Endothelial cell of umbilical vein (primary cell): ENCODE data around the gene CLEC12A. TPM values are rescaled to one million over a fixed set of nuclear protein-coding genes. Genes with fewer than 3 reads are reported as not detected.

Experiments
- BruUV-seq: library from RNA; stranded (reverse); fragments of 400-500 nt; replicated peaks from 2 replicates; lab custom pipeline; 2021; lab: Mats Ljungman, UMichigan
- CTCF ChIA-PET: fragments of 300-600, 350-600 bp; sonication (Branson Sonifier 250); formaldehyde crosslinking; loops from one replicate; lab custom pipeline; 2021; ENCODE audit warnings: antibody characterized with exemption, inconsistent platforms; lab: Charles Lee
- POLR2A ChIA-PET: fragments of 300-600, 350-600 bp; sonication (Branson Sonifier 250); formaldehyde crosslinking; loops from one replicate; lab custom pipeline; 2021; ENCODE audit warnings: antibody characterized with exemption, inconsistent platforms; lab: Charles Lee
- DNase-seq: peaks from one replicate; pipeline ENCODE4 v3.0.0-alpha.2; 2011; ENCODE audit warnings: low read depth, low spot score
- FAIRE-seq: peaks from 2 replicates; lab custom pipeline; 2011; peaks lifted over from hg19 to GRCh38; lab: Jason Lieb, UNC
- H2AFZ ChIP-seq: 2 replicates; pipeline ENCODE4 v1.6.0; 2012; ENCODE audit warnings: low read depth, low read length, control low read depth, inconsistent platforms
- H3K27ac ChIP-seq: 2 replicates; pipeline ENCODE4 v1.5.1; 2011; ENCODE audit warnings: low read depth, mild to moderate bottlenecking, control low read depth, low read length, moderate library complexity; ENCODE audit not compliant: insufficient read depth
- H3K27me3 ChIP-seq, 2 experiments: 2 replicates each; pipeline versions ENCODE4 v1.6.0 to v1.6.1; 2011; ENCODE audit warnings: low read length in 2 of 2, mixed read lengths in 1 of 2; ENCODE audit not compliant: control insufficient read depth in 2 of 2, insufficient read depth in 2 of 2
- H3K36me3 ChIP-seq, 2 experiments: 2 replicates in 1 of 2; 3 replicates in 1 of 2; pipeline ENCODE4 v1.5.1; 2011; ENCODE audit warnings: low read length in 2 of 2, mild to moderate bottlenecking in 1 of 2, moderate library complexity in 1 of 2; ENCODE audit not compliant: control insufficient read depth in 2 of 2, insufficient read depth in 2 of 2; ENCODE audit errors: extremely low read depth in 1 of 2
- H3K4me1 ChIP-seq: 3 replicates; pipeline ENCODE4 v1.5.1; 2011; ENCODE audit warnings: mild to moderate bottlenecking, low read length; ENCODE audit not compliant: control insufficient read depth, insufficient read depth; ENCODE audit errors: extremely low read depth
- H3K4me2 ChIP-seq: 2 replicates; pipeline ENCODE4 v1.6.1; 2011; ENCODE audit warnings: low read length, control low read depth, mixed read lengths; ENCODE audit not compliant: insufficient read depth
- H3K4me3 ChIP-seq, 3 experiments: fragments of 200-600 bp in 1 of 3; sonication (generic), shearing (Covaris generic) in 1 of 3; replicated peaks in 1 of 3; 2 replicates each; pipeline ENCODE4 v1.5.1; 2011 to 2016; ENCODE audit warnings: control low read depth in 3 of 3, low read length in 3 of 3, mild to moderate bottlenecking in 2 of 3, inconsistent platforms in 1 of 3, low read depth in 1 of 3, moderate library complexity in 1 of 3; ENCODE audit not compliant: insufficient read depth in 1 of 3
- H3K79me2 ChIP-seq: 2 replicates; pipeline ENCODE4 v1.6.0; 2012; ENCODE audit warnings: low read length, inconsistent platforms; ENCODE audit not compliant: control insufficient read depth, insufficient read depth
- H3K9ac ChIP-seq: replicated peaks from 2 replicates; pipeline ENCODE3; 2011; ENCODE audit warnings: low read length, control low read depth; ENCODE audit not compliant: insufficient read depth; ENCODE audit errors: extremely low read depth
- H3K9me1 ChIP-seq: replicated peaks from 3 replicates; pipeline ENCODE4 v1.6.0; 2011; ENCODE audit warnings: mild to moderate bottlenecking, low read length; ENCODE audit not compliant: control insufficient read depth, insufficient read depth; ENCODE audit errors: extremely low read depth
- H3K9me3 ChIP-seq: replicated peaks from 2 replicates; pipeline ENCODE4 v1.5.1; 2012; ENCODE audit warnings: low read length, inconsistent platforms; ENCODE audit not compliant: control insufficient read depth, insufficient read depth
- H4K20me1 ChIP-seq: replicated peaks from 2 replicates; pipeline ENCODE3; 2011; ENCODE audit warnings: mild to moderate bottlenecking, low read length; ENCODE audit not compliant: control insufficient read depth, insufficient read depth; ENCODE audit errors: extremely low read depth
- GATA2 ChIP-seq: IDR thresholded peaks from 2 replicates; pipeline ENCODE4 v1.7.0; 2011; ENCODE audit warnings: low read depth, mild to moderate bottlenecking, moderate library complexity, mixed read lengths, low read length; ENCODE audit not compliant: insufficient read length, insufficient read depth
- JUN ChIP-seq: IDR thresholded peaks from 2 replicates; pipeline ENCODE4 v1.6.1; 2011; ENCODE audit warnings: borderline replicate concordance, low read depth; ENCODE audit not compliant: insufficient read length, insufficient read depth
- MYC ChIP-seq: IDR thresholded peaks from one replicate; pipeline ENCODE4 v1.6.1; 2011; ENCODE audit warnings: mild to moderate bottlenecking, low read depth, low read length
- POLR2AphosphoS5 ChIP-seq: IDR thresholded peaks from 2 replicates; pipeline ENCODE4 v1.6.1; 2012; ENCODE audit warnings: low read depth, mild to moderate bottlenecking, control low read depth, low read length, moderate library complexity; ENCODE audit not compliant: insufficient read depth
- dilution Hi-C: fragments of 300-500 bp; cut with MboI; formaldehyde crosslinking; loops from one replicate; pipeline ENCODE4 v1.15.0; 2019; ENCODE audit warnings: low sequenced_read_pairs; ENCODE audit not compliant: extremely low pct_ligation_motif_present
- intact Hi-C: fragments of 100-400 bp; cut with micrococcal nuclease; formaldehyde crosslinking; loops from one replicate; pipeline ENCODE4 v1.10.0; 2022
- polyA plus RNA-seq, 4 experiments: library from polyadenylated mRNA; depleted of rRNA in 3 of 4; stranded (reverse) in 3 of 4; unstranded in 1 of 4; fragments of >200 nt; gene quantifications; 2 replicates each; pipeline versions ENCODE4 v1.2.1 to v1.2.3, GENCODE V29; 2011 to 2012; ENCODE audit warnings: missing spikeins in 1 of 4
- total RNA-seq: library from RNA; stranded (reverse); gene quantifications from 2 replicates; pipeline ENCODE4 v1.2.3, GENCODE V29; 2021
- TF ChIP-seq, protein P1 (sequence below), 2 donors: IDR thresholded peaks; 1 replicate in 1 of 2; 2 replicates in 1 of 2; pipeline ENCODE4 v1.5.1; 2011; ENCODE audit warnings: low read length in 2 of 2, mild to moderate bottlenecking in 2 of 2, moderate library complexity in 2 of 2, control low read depth in 1 of 2, inconsistent platforms in 1 of 2, low read depth in 1 of 2; ENCODE audit not compliant: insufficient read depth in 1 of 2; ENCODE audit errors: extremely low read depth in 1 of 2
- TF ChIP-seq, protein P2 (sequence below): IDR thresholded peaks from 2 replicates; pipeline ENCODE4 v1.6.1; 2011; ENCODE audit not compliant: insufficient read depth, insufficient read length

The CLEC12A gene
- total and polyA plus RNA-seq, 2 donors (not counting 3 experiments of a cell fraction or from before 2014, with no cell fraction given): not detected

DNA sequence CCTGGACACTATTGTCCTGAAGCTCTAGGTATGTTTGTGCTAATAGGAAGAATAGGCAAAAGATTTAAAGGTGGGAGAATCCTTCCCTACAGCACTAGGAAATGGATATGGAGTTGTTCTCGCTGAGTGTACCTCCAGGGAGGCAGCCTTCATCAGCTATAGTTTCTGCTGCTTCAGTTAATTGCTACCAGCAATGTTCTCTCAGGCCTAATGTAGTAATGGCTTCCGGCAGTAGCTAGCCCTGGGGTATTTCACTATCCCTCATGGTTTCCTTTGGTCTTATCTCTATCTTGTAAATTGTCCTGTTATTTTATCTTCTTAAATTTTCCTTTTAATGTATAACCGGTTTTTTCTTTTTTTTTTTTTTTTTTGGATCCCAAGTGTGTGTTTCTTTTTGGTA, 9.3 kb upstream of the CLEC12A start:
- ChIA-PET CTCF (interaction anchor here (1.8 kb wide), 2 partner anchors 16 to 22 kb away, joined by 6 to 9 read pairs; no protein-coding TSS in a partner anchor), POLR2A (no interaction called here)
- Histone ChIP-seq H3K79me2 (no peaks in the 10 kb centered on the region), H3K36me3 (no peaks in the 10 kb centered on the region), H3K4me3 (no peak overlapping the region), H2AFZ (no peak overlapping the region), H3K9me3 (no peaks in the 10 kb centered on the region), H3K9me1 (no peaks in the 10 kb centered on the region), H3K4me2 (no peak overlapping the region), H3K27me3 (peaks cover 0 to 3% of the 10 kb centered on the region in 2 experiments), H3K9ac (no peak overlapping the region), H4K20me1 (no peaks in the 10 kb centered on the region), H3K4me1 (no peaks in the 10 kb centered on the region), H3K27ac (no peak overlapping the region)
- BruUV-seq: no TSS peak
- FAIRE-seq: no peak
- TF ChIP-seq, protein P1, sequence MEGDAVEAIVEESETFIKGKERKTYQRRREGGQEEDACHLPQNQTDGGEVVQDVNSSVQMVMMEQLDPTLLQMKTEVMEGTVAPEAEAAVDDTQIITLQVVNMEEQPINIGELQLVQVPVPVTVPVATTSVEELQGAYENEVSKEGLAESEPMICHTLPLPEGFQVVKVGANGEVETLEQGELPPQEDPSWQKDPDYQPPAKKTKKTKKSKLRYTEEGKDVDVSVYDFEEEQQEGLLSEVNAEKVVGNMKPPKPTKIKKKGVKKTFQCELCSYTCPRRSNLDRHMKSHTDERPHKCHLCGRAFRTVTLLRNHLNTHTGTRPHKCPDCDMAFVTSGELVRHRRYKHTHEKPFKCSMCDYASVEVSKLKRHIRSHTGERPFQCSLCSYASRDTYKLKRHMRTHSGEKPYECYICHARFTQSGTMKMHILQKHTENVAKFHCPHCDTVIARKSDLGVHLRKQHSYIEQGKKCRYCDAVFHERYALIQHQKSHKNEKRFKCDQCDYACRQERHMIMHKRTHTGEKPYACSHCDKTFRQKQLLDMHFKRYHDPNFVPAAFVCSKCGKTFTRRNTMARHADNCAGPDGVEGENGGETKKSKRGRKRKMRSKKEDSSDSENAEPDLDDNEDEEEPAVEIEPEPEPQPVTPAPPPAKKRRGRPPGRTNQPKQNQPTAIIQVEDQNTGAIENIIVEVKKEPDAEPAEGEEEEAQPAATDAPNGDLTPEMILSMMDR (IDR thresholded peaks at IDR 0.05; ENCODE audit: extremely low read depth in 1 of 2, insufficient read depth in 1 of 2, low read depth in 1 of 2, low read length in 2 of 2): no peak
- TF ChIP-seq, protein P2, sequence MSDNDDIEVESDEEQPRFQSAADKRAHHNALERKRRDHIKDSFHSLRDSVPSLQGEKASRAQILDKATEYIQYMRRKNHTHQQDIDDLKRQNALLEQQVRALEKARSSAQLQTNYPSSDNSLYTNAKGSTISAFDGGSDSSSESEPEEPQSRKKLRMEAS: no peak
- TF ChIP-seq POLR2AphosphoS5 (no peak), GATA2 (no peak), MYC (no peak), JUN (no peak)
- intact Hi-C loops (no loop called here), dilution Hi-C loops (no loop called here)
- DNase-seq: no peak
